HepG2 (cell line): Measurements from ENCODE around the gene HSD11B2. TPM values are rescaled to one million over a fixed set of nuclear protein-coding genes. Genes with fewer than 3 reads are reported as not detected.

Experiments used
- AKAP8 ChIP-seq: sonication (generic); formaldehyde crosslinking; IDR thresholded peaks from 2 replicates; pipeline ENCODE4 v1.5.1; 2020; ENCODE audit warnings: mild to moderate bottlenecking, missing genetic modification reagents
- ARHGAP35 ChIP-seq: sonication (generic); formaldehyde crosslinking; IDR thresholded peaks from 2 replicates; pipeline ENCODE4 v1.9.0; 2022; ENCODE audit warnings: mild to moderate bottlenecking, inconsistent platforms, moderate library complexity, missing genetic modification reagents, borderline replicate concordance
- HNF1B ChIP-seq: sonication (generic); formaldehyde crosslinking; IDR thresholded peaks from 2 replicates; pipeline ENCODE4 v1.5.1; 2020; ENCODE audit warnings: mild to moderate bottlenecking, moderate library complexity, missing genetic modification reagents
- KAT8 ChIP-seq: IDR thresholded peaks from 2 replicates; pipeline ENCODE4 v1.6.1; 2016; ENCODE audit warnings: missing genetic modification reagents, missing compliant biosample characterization
- MIXL1 ChIP-seq: IDR thresholded peaks from 2 replicates; pipeline ENCODE4 v1.6.1; 2016
- MTF2 ChIP-seq: sonication (generic); formaldehyde crosslinking; IDR thresholded peaks from 2 replicates; pipeline ENCODE4 v1.5.0; 2020; ENCODE audit warnings: missing genetic modification reagents, borderline replicate concordance
- REPIN1 ChIP-seq: sonication (generic); formaldehyde crosslinking; IDR thresholded peaks from 2 replicates; pipeline ENCODE4 v1.8.0; 2022; ENCODE audit warnings: missing genetic modification reagents, low read depth, mild to moderate bottlenecking, borderline replicate concordance
- RFXANK ChIP-seq: IDR thresholded peaks from 2 replicates; pipeline ENCODE4 v1.6.1; 2016
- SRSF9 ChIP-seq: fragments of 200-400 bp; formaldehyde crosslinking; IDR thresholded peaks from 2 replicates; pipeline ENCODE4 v1.6.1; 2018; ENCODE audit warnings: borderline replicate concordance, mild to moderate bottlenecking, low read depth, low read length; ENCODE audit not compliant: insufficient read depth, poor library complexity, severe bottlenecking
- SRY ChIP-seq: sonication (generic); formaldehyde crosslinking; IDR thresholded peaks from 2 replicates; pipeline ENCODE4 v1.8.0; 2022; ENCODE audit warnings: mild to moderate bottlenecking, missing genetic modification reagents
- THRA ChIP-seq: sonication (generic); formaldehyde crosslinking; IDR thresholded peaks from 2 replicates; pipeline ENCODE4 v1.4.0; 2020; ENCODE audit warnings: missing genetic modification reagents, borderline replicate concordance
- ZBTB14 ChIP-seq: sonication (generic); formaldehyde crosslinking; IDR thresholded peaks from 2 replicates; pipeline ENCODE4 v1.4.0; 2020; ENCODE audit warnings: missing genetic modification reagents
- ZEB1 ChIP-seq: IDR thresholded peaks from 2 replicates; pipeline ENCODE4 v1.6.1; 2012; ENCODE audit warnings: mild to moderate bottlenecking, low read depth, inconsistent platforms; ENCODE audit not compliant: insufficient replicate concordance
- ZFP36L1 ChIP-seq: sonication (generic); formaldehyde crosslinking; IDR thresholded peaks from 2 replicates; pipeline ENCODE4 v1.8.0; 2022; ENCODE audit warnings: mild to moderate bottlenecking, missing genetic modification reagents, moderate library complexity
- ZKSCAN1 ChIP-seq: fragments of 150-350 bp; IDR thresholded peaks from 2 replicates; pipeline ENCODE4 v1.6.1; 2014; ENCODE audit warnings: low read length
- ZNF101 ChIP-seq: sonication (generic); formaldehyde crosslinking; IDR thresholded peaks from 2 replicates; pipeline ENCODE4 v1.4.0; 2020; ENCODE audit warnings: mild to moderate bottlenecking, low read depth, missing genetic modification reagents, borderline replicate concordance
- ZNF232 ChIP-seq: sonication (generic); formaldehyde crosslinking; IDR thresholded peaks from 2 replicates; pipeline ENCODE4 v1.4.0; 2020; ENCODE audit warnings: missing genetic modification reagents, borderline replicate concordance
- ZNF274 ChIP-seq: sonication (generic); formaldehyde crosslinking; IDR thresholded peaks from 2 replicates; pipeline ENCODE4 v1.5.1; 2020; ENCODE audit warnings: mild to moderate bottlenecking, missing genetic modification reagents
- ZNF432 ChIP-seq: sonication (generic); formaldehyde crosslinking; IDR thresholded peaks from 2 replicates; pipeline ENCODE4 v1.5.0; 2020; ENCODE audit warnings: missing genetic modification reagents, mild to moderate bottlenecking, borderline replicate concordance
- ZNF556 ChIP-seq: sonication (generic); formaldehyde crosslinking; IDR thresholded peaks from 2 replicates; pipeline ENCODE4 v1.4.0; 2020; ENCODE audit warnings: mild to moderate bottlenecking, missing genetic modification reagents, borderline replicate concordance
- ZNF614 ChIP-seq: IDR thresholded peaks from 2 replicates; pipeline ENCODE4 v1.6.1; 2018; ENCODE audit warnings: missing biosample characterization, missing genetic modification reagents, inconsistent platforms, borderline replicate concordance
- ZNF670 ChIP-seq: sonication (generic); formaldehyde crosslinking; IDR thresholded peaks from 2 replicates; pipeline ENCODE4 v1.8.0; 2022; ENCODE audit warnings: mild to moderate bottlenecking, missing genetic modification reagents, borderline replicate concordance
- ZNF792 ChIP-seq: IDR thresholded peaks from 2 replicates; pipeline ENCODE4 v1.6.1; 2016
- polyA plus RNA-seq, 8 experiments: library from polyadenylated mRNA; depleted of rRNA in 3 of 8; stranded (reverse) in 7 of 8; unstranded in 1 of 8; fragments of >200 nt; fragmentation: Illumina TruSeq in 4 of 8; extraction: Trizol in 4 of 8; gene quantifications; 2 replicates each; pipeline versions ENCODE4 v1.2.1 to v1.2.3, GENCODE V29; 2011 to 2016; ENCODE audit warnings: low read depth in 4 of 8, missing spikeins in 1 of 8, mixed read lengths in 1 of 8; ENCODE audit not compliant: insufficient read depth in 1 of 8
- total RNA-seq, 5 experiments: library from RNA; depleted of rRNA; stranded (reverse); fragments of >200 nt; fragmentation: Illumina TruSeq; extraction: Trizol; gene quantifications; 2 replicates each; pipeline ENCODE4 v1.2.3, GENCODE V29; 2016; ENCODE audit warnings: low read depth in 1 of 5
- TF ChIP-seq, protein P1 (sequence below): sonication (generic); formaldehyde crosslinking; conservative IDR thresholded peaks from 2 replicates; pipeline ENCODE4 v1.8.1; 2023; ENCODE audit warnings: missing genetic modification reagents

HSD11B2 gene
- total and polyA plus RNA-seq, 2 of the 13 experiments (the other 11 are each of a cell fraction or from before 2014, with no cell fraction given) = 8.9 to 13.6 TPM

DNA sequence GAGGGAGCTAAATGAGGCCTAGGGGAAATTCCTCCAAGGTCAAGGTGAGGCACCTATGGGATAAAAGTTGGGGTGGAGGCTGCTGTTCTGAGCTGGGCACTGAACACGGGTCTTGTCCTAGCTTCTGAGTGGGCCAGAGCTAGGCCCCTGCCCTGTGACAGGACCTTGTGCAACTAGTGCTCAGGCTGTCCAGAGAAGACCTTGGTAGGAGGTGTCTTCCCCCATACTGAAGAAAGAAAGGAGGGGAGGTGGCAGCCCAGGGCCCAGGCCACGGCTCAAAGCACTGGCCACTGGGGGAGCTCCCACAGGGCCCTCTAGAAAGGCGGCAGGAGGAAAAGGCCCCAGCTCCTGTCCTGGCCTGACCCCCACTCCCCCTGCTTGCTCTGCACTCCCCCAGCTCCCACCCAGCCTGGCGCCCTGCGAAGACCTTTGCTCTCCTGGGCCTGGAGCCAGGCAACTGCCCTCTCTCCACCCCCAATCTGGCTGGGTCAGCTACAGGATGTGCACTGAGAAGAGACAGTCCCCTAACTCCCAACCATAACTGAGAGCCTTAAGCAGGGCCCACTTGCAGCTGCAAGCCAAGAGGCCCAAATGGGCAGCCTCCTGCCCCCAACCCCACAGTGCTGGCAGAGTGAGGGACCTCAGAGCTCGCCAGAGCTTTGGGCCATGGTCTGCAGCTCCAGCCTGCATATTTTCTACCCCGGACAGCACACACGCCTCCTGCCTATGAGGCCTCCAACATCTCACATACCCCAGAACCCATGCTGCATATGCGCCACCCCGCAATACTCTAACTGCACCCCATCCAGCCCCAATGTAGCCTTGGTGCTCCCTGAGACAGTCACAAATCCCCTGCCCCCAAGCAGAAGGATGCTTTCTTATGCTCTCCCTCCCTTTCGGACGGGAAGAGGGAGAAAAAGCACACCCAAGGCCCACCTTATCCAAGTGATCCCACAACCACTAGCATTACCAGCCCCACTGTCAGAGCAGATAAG lies 15.3 kb downstream of the HSD11B2 start (continued):
- TF ChIP-seq HNF1B (CRISPR knock-in tag) (peak; percentile 82; the same call in 1 of the 2 replicates), ZFP36L1 (CRISPR knock-in tag) (no peak), REPIN1 (CRISPR knock-in tag) (peak; percentile 68; the same call in 1 of the 2 replicates), AKAP8 (CRISPR knock-in tag) (no peak), ZBTB14 (CRISPR knock-in tag) (no peak), RFXANK (CRISPR knock-in tag) (no peak), ZNF232 (CRISPR knock-in tag) (0 out of 2 replicates have a peak, but pooled peaks have one; percentile 10), ZEB1 (no peak), ZNF432 (CRISPR knock-in tag) (no peak), ZKSCAN1 (no peak), SRSF9 (no peak), ZNF792 (CRISPR knock-in tag) (no peak), ARHGAP35 (CRISPR knock-in tag) (no peak), THRA (CRISPR knock-in tag) (peak; percentile 99), ZNF274 (no peak), ZNF556 (CRISPR knock-in tag) (peak; percentile 82; the same call in 1 of the 2 replicates), ZNF101 (CRISPR knock-in tag) (no peak), KAT8 (CRISPR knock-in tag) (no peak; the same call in 1 of the 2 replicates), ZNF614 (CRISPR knock-in tag) (no peak), MTF2 (CRISPR knock-in tag) (no peak), SRY (CRISPR knock-in tag) (no peak; the same call in 1 of the 2 replicates), ZNF670 (no peak), MIXL1 (no peak)
- TF ChIP-seq, protein P1, sequence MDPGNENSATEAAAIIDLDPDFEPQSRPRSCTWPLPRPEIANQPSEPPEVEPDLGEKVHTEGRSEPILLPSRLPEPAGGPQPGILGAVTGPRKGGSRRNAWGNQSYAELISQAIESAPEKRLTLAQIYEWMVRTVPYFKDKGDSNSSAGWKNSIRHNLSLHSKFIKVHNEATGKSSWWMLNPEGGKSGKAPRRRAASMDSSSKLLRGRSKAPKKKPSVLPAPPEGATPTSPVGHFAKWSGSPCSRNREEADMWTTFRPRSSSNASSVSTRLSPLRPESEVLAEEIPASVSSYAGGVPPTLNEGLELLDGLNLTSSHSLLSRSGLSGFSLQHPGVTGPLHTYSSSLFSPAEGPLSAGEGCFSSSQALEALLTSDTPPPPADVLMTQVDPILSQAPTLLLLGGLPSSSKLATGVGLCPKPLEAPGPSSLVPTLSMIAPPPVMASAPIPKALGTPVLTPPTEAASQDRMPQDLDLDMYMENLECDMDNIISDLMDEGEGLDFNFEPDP (CRISPR knock-in tag) = 0 out of 2 replicates have a peak, but pooled peaks have one; percentile 44
